H7 (cell line): Measurements from ENCODE around the gene DUS3L. TPM values are rescaled to one million over a fixed set of nuclear protein-coding genes. Genes with fewer than 3 reads are reported as not detected.

ENCODE experiments used
- total RNA-seq: library from RNA; depleted of rRNA; stranded (reverse); fragments of >200 nt; shearing (Covaris generic); gene quantifications from 2 replicates; pipeline ENCODE4 v1.2.3, GENCODE V29; 2014; rRNA removed

The DUS3L gene
- total RNA-seq, 1 experiment from 2014 or later: 50.8 TPM

Other genes starting within 250 kb of the DUS3L start
- gene TINCR, start 223.2 kb downstream of the DUS3L start, total RNA-seq: 0.28 and 0.74 TPM in 2 replicates
- gene SAFB2, start 168.4 kb downstream of the DUS3L start, total RNA-seq: 26.6 and 34.3 TPM in 2 replicates
- 44.4 and 64.4 TPM in 2 replicates for gene SAFB, start 168.1 kb downstream of the DUS3L start, total RNA-seq
- gene MICOS13, start 110.6 kb downstream of the DUS3L start, total RNA-seq: 53.1 and 71.4 TPM in 2 replicates
- gene HSD11B1L, start 110.1 kb downstream of the DUS3L start, total RNA-seq: 12.0 and 16.2 TPM in 2 replicates
- 1,318 and 1,675 TPM in 2 replicates for gene RPL36, start 100.9 kb downstream of the DUS3L start, total RNA-seq
- gene LONP1, start 71.0 kb downstream of the DUS3L start, total RNA-seq: 119 and 126 TPM in 2 replicates
- gene CATSPERD, start 70.5 kb downstream of the DUS3L start, total RNA-seq: 0.03 TPM in 1 of 2 replicates, not detected in the other
- 1.5 and 2.2 TPM in 2 replicates for gene PRR22, start 6.4 kb downstream of the DUS3L start, total RNA-seq
- gene NRTN, start 13.9 kb upstream of the DUS3L start, total RNA-seq: 8.5 and 8.7 TPM in 2 replicates
- not detected in 2 replicates for gene FUT6, start 48.5 kb upstream of the DUS3L start, total RNA-seq
- not detected in 2 replicates for gene FUT3, start 60.3 kb upstream of the DUS3L start, total RNA-seq
- gene FUT5, start 79.4 kb upstream of the DUS3L start, total RNA-seq: 0.18 TPM in 1 of 2 replicates, not detected in the other
- gene NDUFA11, start 112.6 kb upstream of the DUS3L start, total RNA-seq: 181 and 244 TPM in 2 replicates
- gene VMAC, start 113.7 kb upstream of the DUS3L start, total RNA-seq: 2.1 and 3.5 TPM in 2 replicates
- gene CAPS, start 123.1 kb upstream of the DUS3L start, total RNA-seq: 2.2 and 2.7 TPM in 2 replicates
- gene RANBP3, start 187.0 kb upstream of the DUS3L start, total RNA-seq: 73.7 and 79.7 TPM in 2 replicates